Brain microvascular endothelial cell (primary cell): ENCODE measurements around the gene CCNA2.
A peak's percentile ranks its signal among the peaks of the same experiment; 100 is the strongest.

ENCODE experiments used
- DNase-seq: peaks from one replicate; pipeline ENCODE4 v3.0.0-alpha.2; 2020
- H3K27ac ChIP-seq: fragments of 250-450 bp; sonication (Bioruptor Pico); 2 replicates; pipeline ENCODE4 v1.5.1; 2020; ENCODE audit warnings: mild to moderate bottlenecking, moderate library complexity
- H3K27me3 ChIP-seq: fragments of 250-450 bp; sonication (Bioruptor Pico); replicated peaks from 2 replicates; pipeline ENCODE4 v1.5.1; 2020; ENCODE audit warnings: mild to moderate bottlenecking
- H3K36me3 ChIP-seq: fragments of 250-450 bp; sonication (Bioruptor Pico); replicated peaks from 2 replicates; pipeline ENCODE4 v1.5.1; 2020; ENCODE audit warnings: mild to moderate bottlenecking
- H3K4me3 ChIP-seq: 2 replicates; pipeline ENCODE4 v1.5.1; 2011; ENCODE audit warnings: low read depth, mild to moderate bottlenecking, control low read depth, low read length, moderate library complexity
- in situ Hi-C: cut with HindIII; loops from 2 replicates; pipeline ENCODE4 v1.10.0; 2017; ENCODE audit warnings: low sequenced_read_pairs, low pct_ligation_motif_present
- TF ChIP-seq, protein P1 (sequence below): IDR thresholded peaks from 2 replicates; pipeline ENCODE4 v1.5.1; 2011; ENCODE audit warnings: low read depth, mild to moderate bottlenecking, moderate library complexity, low read length, control low read depth, inconsistent platforms; ENCODE audit errors: missing control alignments

The CCNA2 gene

DNA sequence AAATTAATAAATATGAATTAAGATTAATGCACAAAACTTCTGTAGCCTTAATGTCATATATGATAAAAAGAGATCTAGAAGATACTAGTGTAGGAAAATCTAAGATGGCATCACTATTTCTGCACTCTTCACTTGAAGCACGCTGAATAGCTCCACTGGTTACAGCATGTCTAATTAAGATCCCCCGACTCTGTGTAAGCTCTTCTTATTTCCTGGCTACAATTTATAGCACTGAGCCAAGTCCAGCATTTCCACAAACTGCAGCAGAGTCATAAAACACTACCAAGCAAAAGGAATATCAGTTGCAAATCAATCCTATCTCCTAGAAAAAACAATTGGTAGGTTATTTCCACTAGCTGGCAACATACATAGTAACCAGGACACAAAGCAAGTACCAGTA is 1.3 kb upstream of the CCNA2 start:
- Histone ChIP-seq H3K27me3 (no peaks in the 10 kb centered on the region), H3K36me3 (peaks cover under 1% of the 10 kb centered on the region), H3K27ac (no peak overlapping the region), H3K4me3 (no peak overlapping the region)
- no peak for DNase-seq
- TF ChIP-seq, protein P1, sequence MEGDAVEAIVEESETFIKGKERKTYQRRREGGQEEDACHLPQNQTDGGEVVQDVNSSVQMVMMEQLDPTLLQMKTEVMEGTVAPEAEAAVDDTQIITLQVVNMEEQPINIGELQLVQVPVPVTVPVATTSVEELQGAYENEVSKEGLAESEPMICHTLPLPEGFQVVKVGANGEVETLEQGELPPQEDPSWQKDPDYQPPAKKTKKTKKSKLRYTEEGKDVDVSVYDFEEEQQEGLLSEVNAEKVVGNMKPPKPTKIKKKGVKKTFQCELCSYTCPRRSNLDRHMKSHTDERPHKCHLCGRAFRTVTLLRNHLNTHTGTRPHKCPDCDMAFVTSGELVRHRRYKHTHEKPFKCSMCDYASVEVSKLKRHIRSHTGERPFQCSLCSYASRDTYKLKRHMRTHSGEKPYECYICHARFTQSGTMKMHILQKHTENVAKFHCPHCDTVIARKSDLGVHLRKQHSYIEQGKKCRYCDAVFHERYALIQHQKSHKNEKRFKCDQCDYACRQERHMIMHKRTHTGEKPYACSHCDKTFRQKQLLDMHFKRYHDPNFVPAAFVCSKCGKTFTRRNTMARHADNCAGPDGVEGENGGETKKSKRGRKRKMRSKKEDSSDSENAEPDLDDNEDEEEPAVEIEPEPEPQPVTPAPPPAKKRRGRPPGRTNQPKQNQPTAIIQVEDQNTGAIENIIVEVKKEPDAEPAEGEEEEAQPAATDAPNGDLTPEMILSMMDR: no peak
- in situ Hi-C loops: no loop called here

- Histone ChIP-seq H3K36me3 (peaks cover 2% of the 10 kb centered on the region), H3K27ac (peak overlapping the region; percentile 61), H3K4me3 (peak overlapping the region; percentile 87), H3K27me3 (no peaks in the 10 kb centered on the region)
- DNase-seq: no peak
- in situ Hi-C loops: no loop called here
- TF ChIP-seq, protein P1: no peak
Measured at GRCh38 chr4:121824171-121824527, 466 bp upstream of the CCNA2 start.

GRCh38 chr4:121822796-121823504 is 733 bp downstream of the CCNA2 start:
- peak; percentile 24 for DNase-seq
- Histone ChIP-seq H3K4me3 (peak overlapping the region; percentile 87), H3K27ac (peak overlapping the region; percentile 21), H3K36me3 (peaks cover 8% of the 10 kb centered on the region), H3K27me3 (no peaks in the 10 kb centered on the region)
- in situ Hi-C loops: no loop called here
- TF ChIP-seq, protein P1: peak; percentile 40

GRCh38 chr4:121822047-121822446 is 1.6 kb downstream of the CCNA2 start:
- in situ Hi-C loops: no loop called here
- peak overlapping the region; percentile 87 for H3K4me3 ChIP-seq
- DNase-seq: no peak
- no peaks in the 10 kb centered on the region for H3K27me3 ChIP-seq
- TF ChIP-seq, protein P1: no peak
- peaks cover 13% of the 10 kb centered on the region for H3K36me3 ChIP-seq
- H3K27ac ChIP-seq: no peak overlapping the region

DNA sequence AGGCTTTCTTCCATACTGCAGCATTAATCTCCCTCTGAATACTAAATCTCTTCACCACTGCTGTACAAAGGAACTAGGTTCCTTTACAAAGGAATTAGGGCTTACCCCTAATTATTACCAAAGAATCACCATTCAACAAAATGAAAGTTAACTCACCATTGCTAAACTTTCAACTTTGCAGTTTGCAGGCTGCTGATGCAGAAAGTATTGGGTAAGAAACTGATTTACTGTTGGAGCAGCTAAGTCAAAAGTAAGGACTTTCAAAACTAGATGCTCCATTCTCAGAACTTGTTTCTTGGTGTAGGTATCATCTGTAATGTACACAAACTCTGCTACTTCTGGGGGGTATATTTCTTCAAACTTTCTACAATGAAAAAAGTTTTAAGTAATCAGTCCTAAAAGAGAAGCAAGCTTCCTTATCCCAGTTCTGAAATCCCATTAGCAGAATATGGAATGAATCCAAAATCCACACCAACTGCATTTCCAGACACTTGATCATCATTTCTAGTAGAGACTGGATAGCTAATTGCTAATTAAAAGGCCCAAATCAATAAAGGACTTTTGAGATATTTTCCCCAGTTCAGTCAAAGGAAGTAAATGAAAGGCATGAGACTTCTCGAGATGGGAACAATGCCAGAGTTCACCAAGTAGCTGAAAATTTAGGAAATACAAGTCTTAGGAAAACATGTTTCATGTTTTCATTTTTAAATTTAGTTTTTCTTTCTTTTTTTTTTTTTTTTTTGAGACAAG is 4.3 kb downstream of the CCNA2 start:
- H3K36me3 ChIP-seq: peaks cover 16% of the 10 kb centered on the region
- in situ Hi-C loops: no loop called here
- no peak overlapping the region for H3K27ac ChIP-seq

More for the DNA sequence above, 4.3 kb downstream of the CCNA2 start:
- DNase-seq: no peak
- Histone ChIP-seq H3K4me3 (no peak overlapping the region), H3K27me3 (no peaks in the 10 kb centered on the region)
- TF ChIP-seq, protein P1: no peak
